Measurements from ENCODE around the gene OVAAL.

OVAAL gene

DNA sequence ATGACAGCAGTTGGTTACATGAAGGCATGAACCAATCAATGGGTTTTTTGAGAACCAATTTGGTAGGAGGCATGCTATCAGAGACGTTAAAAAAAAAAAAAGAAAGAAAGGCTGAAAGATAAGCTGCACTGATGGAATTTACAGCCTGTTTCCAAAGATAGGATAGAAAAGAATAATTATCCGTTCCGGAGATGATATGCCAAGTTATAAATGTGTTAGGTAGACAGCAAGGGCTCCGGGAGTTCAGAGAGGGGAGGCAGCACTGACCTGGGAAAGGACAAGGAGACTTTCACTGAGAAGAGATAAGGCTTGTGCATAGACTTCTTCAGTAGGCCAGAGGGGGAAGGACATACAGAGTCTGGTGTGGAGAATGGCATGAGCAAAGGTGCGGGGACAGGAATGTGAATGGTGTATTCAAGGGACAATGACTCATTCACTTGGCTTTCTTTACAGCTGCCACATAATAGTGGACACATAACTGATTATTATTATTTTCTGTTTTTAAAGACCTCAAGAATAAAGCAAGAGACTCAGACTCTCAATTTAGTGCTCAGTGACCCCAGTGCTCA, 31.6 kb upstream of the OVAAL start:
- no peaks in the 10 kb centered on the region for H3K9me3 ChIP-seq (ENCODE audit: control insufficient read depth, low read depth, low read length)
- no peak overlapping the region for H3K9ac ChIP-seq (ENCODE audit: low read length)
- H3K27me3 ChIP-seq (ENCODE audit: control insufficient read depth, insufficient read depth, low read length) = no peaks in the 10 kb centered on the region
- H3K27ac ChIP-seq (ENCODE audit: low read length) = no peak overlapping the region
- peaks cover 12% of the 10 kb centered on the region for H3K4me1 ChIP-seq (ENCODE audit: control insufficient read depth, low read depth, low read length)
- H3K36me3 ChIP-seq (ENCODE audit: control insufficient read depth, low read depth, low read length) = no peaks in the 10 kb centered on the region
- no peak overlapping the region for H3K4me3 ChIP-seq (ENCODE audit: low read length)

DNA sequence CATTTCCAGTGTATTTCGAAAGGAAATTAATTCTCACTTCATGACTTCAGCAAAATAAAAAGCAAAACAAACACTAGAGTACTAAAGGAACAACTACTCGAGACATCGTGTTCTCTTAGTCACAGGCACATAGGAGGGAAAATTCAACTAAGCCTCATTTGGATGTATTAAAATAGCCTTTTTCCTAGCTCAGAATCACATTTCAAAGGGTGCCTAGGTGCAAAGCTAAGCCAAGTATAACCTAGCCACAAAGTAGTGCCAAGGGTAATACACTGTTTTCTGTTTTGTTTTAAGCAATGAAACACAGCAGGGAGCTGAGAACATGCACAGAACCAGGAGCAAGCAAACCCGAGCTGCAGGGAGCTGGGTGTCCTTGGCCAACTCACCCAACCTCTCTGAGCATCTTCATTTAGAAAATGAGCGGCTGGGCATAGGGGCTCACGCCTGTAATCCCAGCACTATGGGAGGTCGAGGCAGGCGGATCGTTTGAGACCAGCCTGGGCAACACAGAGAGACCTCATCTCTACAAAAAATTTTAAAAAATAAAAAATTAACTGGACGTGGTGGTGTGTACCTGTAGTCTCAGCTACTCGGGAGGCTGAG, 29.8 kb upstream of the OVAAL start:
- Histone ChIP-seq H3K9ac (ENCODE audit: low read length) (no peak overlapping the region), H3K27ac (ENCODE audit: low read length) (no peak overlapping the region), H3K4me1 (ENCODE audit: control insufficient read depth, low read depth, low read length) (peaks cover 6% of the 10 kb centered on the region), H3K27me3 (ENCODE audit: control insufficient read depth, insufficient read depth, low read length) (no peaks in the 10 kb centered on the region), H3K4me3 (ENCODE audit: low read length) (no peak overlapping the region), H3K9me3 (ENCODE audit: control insufficient read depth, low read depth, low read length) (no peaks in the 10 kb centered on the region), H3K36me3 (ENCODE audit: control insufficient read depth, low read depth, low read length) (no peaks in the 10 kb centered on the region)

DNA sequence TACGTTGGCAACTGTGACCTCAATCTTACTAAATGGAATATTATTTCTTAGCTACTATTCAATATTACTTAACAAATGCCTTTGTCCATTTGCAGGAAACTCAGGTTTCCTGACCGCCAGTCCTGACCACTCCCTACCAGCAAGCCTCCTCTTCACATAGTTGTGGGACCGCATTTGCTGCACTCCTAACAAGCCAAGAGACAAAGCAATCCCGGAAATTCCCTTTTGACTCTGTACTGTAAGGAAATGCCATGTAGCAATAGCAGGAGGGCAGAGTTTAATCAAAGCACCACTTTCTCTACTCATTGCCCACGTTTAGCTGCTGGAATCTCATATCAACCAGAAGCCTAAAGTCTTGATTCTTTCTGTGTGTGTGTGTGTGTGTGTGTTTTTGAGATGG, 28.3 kb upstream of the OVAAL start:
- H3K9ac ChIP-seq (ENCODE audit: low read length) = no peak overlapping the region
- H3K4me1 ChIP-seq (ENCODE audit: control insufficient read depth, low read depth, low read length) = peaks cover 6% of the 10 kb centered on the region
- no peak overlapping the region for H3K4me3 ChIP-seq (ENCODE audit: low read length)
- no peaks in the 10 kb centered on the region for H3K9me3 ChIP-seq (ENCODE audit: control insufficient read depth, low read depth, low read length)
- H3K27ac ChIP-seq (ENCODE audit: low read length) = peak overlapping the region; percentile 28
- no peaks in the 10 kb centered on the region for H3K27me3 ChIP-seq (ENCODE audit: control insufficient read depth, insufficient read depth, low read length)
- no peaks in the 10 kb centered on the region for H3K36me3 ChIP-seq (ENCODE audit: control insufficient read depth, low read depth, low read length)

DNA sequence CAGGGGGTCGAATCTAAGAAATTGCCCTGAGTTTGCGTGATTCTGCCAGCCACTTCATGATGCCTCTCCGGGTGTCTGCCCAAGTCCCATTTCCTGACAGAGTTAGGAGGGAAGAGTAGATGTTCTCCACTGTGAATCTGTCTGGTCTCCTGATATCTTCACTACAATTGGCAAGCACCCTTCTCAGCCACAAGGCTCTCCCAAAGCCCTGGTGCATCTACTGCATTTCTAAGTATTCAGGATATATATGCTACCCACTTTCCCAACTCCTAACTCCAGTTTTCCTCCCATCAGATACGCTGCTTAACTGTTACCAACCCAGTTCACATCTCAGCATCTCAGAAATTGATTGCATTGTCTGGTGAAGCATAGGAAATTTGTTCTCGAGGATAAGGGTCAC, 25.9 kb upstream of the OVAAL start:
- H3K27ac ChIP-seq (ENCODE audit: low read length) = no peak overlapping the region

DNA sequence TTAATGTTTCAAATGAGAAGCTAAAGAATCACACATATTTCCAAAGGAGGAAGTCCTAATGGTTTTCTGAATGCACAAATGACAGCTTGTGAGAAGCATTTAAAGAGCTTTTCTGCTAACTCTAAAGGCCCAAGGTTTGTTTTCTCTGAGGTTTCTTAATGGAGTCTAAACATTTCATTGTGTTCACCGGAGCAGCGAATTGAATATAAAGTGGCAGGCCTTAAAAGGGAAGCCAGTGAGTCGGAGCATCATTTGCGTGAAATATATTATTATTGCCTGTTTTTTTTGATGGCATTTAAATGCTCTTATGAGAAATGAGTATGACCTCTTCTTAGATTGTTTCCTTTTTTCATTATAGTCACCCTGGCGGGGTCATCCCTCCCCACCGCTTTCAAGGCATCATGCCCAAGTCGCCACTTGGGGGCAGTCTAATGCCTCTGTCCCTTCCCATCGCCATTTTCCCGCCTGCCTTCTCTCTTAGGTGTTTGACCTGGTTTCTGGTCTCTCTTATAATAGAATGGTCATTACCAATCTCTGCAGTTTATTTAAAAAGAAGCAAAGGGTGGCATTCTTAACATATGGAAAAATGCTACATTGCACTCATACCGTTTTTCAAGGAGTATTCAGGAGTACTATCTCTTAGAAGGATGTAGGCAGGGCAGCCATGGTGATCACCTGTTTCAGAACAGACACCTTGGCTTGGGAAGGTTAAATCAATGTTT, 25.3 kb upstream of the OVAAL start:
- Histone ChIP-seq H3K9ac (ENCODE audit: low read length) (no peak overlapping the region), H3K9me3 (ENCODE audit: control insufficient read depth, low read depth, low read length) (no peaks in the 10 kb centered on the region), H3K4me3 (ENCODE audit: low read length) (no peak overlapping the region), H3K27ac (ENCODE audit: low read length) (no peak overlapping the region), H3K4me1 (ENCODE audit: control insufficient read depth, low read depth, low read length) (peaks cover 6% of the 10 kb centered on the region), H3K27me3 (ENCODE audit: control insufficient read depth, insufficient read depth, low read length) (no peaks in the 10 kb centered on the region), H3K36me3 (ENCODE audit: control insufficient read depth, low read depth, low read length) (no peaks in the 10 kb centered on the region)

More for the DNA sequence above, 25.9 kb upstream of the OVAAL start:
- Histone ChIP-seq H3K9ac (ENCODE audit: low read length) (no peak overlapping the region), H3K4me3 (ENCODE audit: low read length) (no peak overlapping the region), H3K9me3 (ENCODE audit: control insufficient read depth, low read depth, low read length) (no peaks in the 10 kb centered on the region), H3K4me1 (ENCODE audit: control insufficient read depth, low read depth, low read length) (peaks cover 6% of the 10 kb centered on the region), H3K27me3 (ENCODE audit: control insufficient read depth, insufficient read depth, low read length) (no peaks in the 10 kb centered on the region), H3K36me3 (ENCODE audit: control insufficient read depth, low read depth, low read length) (no peaks in the 10 kb centered on the region)

DNA sequence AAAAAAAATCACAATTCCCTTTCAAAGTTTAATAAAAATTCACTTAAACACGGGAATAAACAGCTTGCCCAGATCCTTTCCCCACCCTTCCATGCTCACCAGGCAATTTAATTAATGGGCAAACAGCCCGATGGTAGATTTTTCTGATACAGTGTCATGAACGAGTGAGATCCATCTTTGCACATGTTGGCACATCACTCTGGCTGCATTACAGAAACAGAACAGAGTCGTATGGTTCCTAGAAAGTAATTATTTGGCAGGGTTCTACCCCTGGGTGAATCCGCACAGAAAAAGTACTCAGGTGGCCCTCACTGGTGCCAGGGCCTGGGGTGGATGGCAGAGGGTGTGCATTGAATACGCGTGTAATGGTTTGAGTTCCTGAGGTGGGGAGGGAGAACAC, 24.6 kb upstream of the OVAAL start:
- Histone ChIP-seq H3K9ac (ENCODE audit: low read length) (no peak overlapping the region), H3K36me3 (ENCODE audit: control insufficient read depth, low read depth, low read length) (no peaks in the 10 kb centered on the region), H3K4me3 (ENCODE audit: low read length) (no peak overlapping the region), H3K4me1 (ENCODE audit: control insufficient read depth, low read depth, low read length) (peaks cover 6% of the 10 kb centered on the region), H3K27me3 (ENCODE audit: control insufficient read depth, insufficient read depth, low read length) (no peaks in the 10 kb centered on the region), H3K27ac (ENCODE audit: low read length) (no peak overlapping the region), H3K9me3 (ENCODE audit: control insufficient read depth, low read depth, low read length) (no peaks in the 10 kb centered on the region)

DNA sequence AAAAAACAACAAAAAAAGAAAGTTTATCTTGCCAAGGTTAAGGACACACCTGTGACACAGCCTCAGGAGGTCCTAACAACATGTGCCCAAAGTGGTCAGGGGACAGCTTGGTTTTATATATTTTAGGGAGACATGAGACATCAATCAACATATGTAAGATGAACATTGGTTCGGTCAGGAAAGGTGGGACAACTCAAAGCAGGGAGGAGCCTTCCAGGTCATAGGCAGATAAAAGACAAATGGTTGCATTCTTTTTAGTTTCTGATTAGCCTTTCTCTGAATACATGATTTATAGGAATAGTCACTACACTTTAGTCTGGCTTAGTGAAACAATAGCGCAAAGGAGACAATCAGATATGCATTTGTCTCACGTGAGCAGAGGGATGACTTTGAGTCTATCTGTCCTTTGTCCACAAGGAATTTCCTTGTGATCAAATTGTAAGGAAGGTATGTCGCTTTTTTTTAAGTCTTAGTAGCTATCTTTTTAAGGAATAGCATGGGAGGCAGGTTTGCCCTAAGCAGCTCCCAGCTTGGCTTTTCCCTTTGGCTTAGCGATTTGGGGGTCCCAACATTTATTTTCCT, 23.3 kb upstream of the OVAAL start:
- H3K36me3 ChIP-seq (ENCODE audit: control insufficient read depth, low read depth, low read length) = no peaks in the 10 kb centered on the region
- H3K9me3 ChIP-seq (ENCODE audit: control insufficient read depth, low read depth, low read length) = no peaks in the 10 kb centered on the region
- peaks cover under 1% of the 10 kb centered on the region for H3K4me1 ChIP-seq (ENCODE audit: control insufficient read depth, low read depth, low read length)
- H3K9ac ChIP-seq (ENCODE audit: low read length) = no peak overlapping the region
- H3K27me3 ChIP-seq (ENCODE audit: control insufficient read depth, insufficient read depth, low read length) = no peaks in the 10 kb centered on the region
- H3K4me3 ChIP-seq (ENCODE audit: low read length) = no peak overlapping the region
- H3K27ac ChIP-seq (ENCODE audit: low read length) = no peak overlapping the region

DNA sequence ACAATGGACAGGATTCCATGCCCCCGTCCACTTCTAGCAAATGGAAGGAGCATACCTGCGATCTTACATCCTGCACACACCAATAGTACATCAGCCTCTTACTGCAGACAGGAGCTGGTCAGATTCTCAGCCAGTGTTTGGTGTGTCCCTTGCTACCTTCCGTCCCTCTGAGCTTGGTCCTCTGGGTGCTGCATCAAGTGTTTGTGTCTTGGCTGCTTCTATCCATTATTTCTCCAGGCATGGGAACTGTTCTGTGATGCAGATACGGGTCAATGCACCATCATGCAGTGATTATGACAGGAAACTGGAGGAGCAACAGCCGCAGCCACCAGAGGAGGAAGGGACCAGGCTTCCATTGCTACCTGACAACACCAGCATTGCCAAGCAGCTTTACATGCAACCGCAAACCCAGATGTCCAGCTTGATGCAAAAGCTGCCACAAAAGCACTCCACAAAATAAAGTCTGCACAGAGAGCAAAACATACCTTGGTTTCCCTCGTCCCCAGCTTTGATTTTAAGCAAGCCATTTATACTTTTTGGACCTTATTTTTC, 21.9 kb upstream of the OVAAL start:
- no peak overlapping the region for H3K27ac ChIP-seq (ENCODE audit: low read length)
- H3K4me1 ChIP-seq (ENCODE audit: control insufficient read depth, low read depth, low read length) = peaks cover 2% of the 10 kb centered on the region
- H3K4me3 ChIP-seq (ENCODE audit: low read length) = no peak overlapping the region

DNA sequence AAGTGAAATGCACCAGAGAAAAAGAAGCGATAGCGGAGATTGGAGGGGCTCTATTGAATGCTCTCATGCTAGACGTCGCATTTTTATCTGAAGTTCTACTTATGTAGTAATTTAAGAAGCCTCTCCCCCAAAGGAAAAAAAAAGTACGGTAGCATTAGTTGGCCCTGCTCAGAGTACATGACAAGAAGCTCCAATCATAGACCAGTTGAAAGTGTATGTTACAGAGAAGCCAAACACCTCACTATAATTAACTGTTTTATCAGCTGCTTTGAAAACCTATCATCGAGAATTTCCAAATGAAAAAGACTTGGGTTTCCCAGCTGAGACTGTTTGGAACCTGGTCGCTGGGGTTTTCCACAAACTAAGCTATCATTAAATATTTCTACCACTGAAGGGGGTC, 19.6 kb upstream of the OVAAL start:
- Histone ChIP-seq H3K27me3 (ENCODE audit: control insufficient read depth, insufficient read depth, low read length) (no peaks in the 10 kb centered on the region), H3K27ac (ENCODE audit: low read length) (no peak overlapping the region), H3K9ac (ENCODE audit: low read length) (no peak overlapping the region), H3K36me3 (ENCODE audit: control insufficient read depth, low read depth, low read length) (no peaks in the 10 kb centered on the region), H3K9me3 (ENCODE audit: control insufficient read depth, low read depth, low read length) (no peaks in the 10 kb centered on the region), H3K4me1 (ENCODE audit: control insufficient read depth, low read depth, low read length) (peaks cover 12% of the 10 kb centered on the region), H3K4me3 (ENCODE audit: low read length) (no peak overlapping the region)

More for the DNA sequence above, 21.9 kb upstream of the OVAAL start:
- Histone ChIP-seq H3K9me3 (ENCODE audit: control insufficient read depth, low read depth, low read length) (no peaks in the 10 kb centered on the region), H3K27me3 (ENCODE audit: control insufficient read depth, insufficient read depth, low read length) (no peaks in the 10 kb centered on the region), H3K36me3 (ENCODE audit: control insufficient read depth, low read depth, low read length) (no peaks in the 10 kb centered on the region), H3K9ac (ENCODE audit: low read length) (no peak overlapping the region)

DNA sequence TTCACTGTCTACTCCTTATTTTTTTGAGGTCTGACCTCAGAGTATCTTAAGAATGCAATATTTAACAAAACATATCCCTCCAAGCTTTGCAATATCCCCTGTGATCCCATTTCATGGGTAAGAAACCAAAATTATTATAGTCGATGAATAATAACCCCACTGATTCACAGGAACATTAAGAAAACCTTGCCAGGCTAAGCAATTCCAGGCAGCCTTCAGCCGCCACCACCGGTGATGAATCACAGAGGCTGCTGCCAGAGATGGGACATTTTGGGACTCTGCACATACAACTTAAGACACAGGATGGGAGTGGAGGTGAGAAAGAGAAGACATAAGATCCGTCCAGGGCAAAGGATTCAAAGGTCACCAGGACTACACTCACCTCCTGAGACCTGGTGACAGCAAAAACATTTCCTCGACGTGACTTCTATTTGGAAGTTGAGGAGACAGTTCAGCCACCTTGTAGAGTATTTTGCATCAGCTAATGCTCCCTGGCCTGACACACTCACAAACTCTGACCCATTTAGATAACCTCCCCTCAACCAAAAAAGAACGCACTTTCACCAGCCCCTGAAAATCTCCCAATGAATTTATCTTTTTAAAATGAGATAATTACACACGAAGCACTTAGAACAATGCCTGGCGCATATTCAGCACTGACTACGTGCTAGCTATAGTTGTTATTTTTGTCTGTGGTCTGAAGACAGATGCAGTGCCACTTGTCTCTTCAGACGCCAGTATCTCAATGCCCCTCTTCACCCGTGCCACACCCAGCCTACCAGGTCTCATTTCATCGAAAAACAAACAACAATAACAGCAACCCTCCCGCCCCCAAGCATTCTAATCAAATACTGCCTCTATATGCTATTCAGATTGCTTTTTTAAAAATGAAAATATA, 17.8 kb upstream of the OVAAL start:
- Histone ChIP-seq H3K27me3 (ENCODE audit: control insufficient read depth, insufficient read depth, low read length) (no peaks in the 10 kb centered on the region), H3K9ac (ENCODE audit: low read length) (no peak overlapping the region), H3K36me3 (ENCODE audit: control insufficient read depth, low read depth, low read length) (no peaks in the 10 kb centered on the region), H3K4me3 (ENCODE audit: low read length) (no peak overlapping the region), H3K27ac (ENCODE audit: low read length) (no peak overlapping the region), H3K9me3 (ENCODE audit: control insufficient read depth, low read depth, low read length) (no peaks in the 10 kb centered on the region), H3K4me1 (ENCODE audit: control insufficient read depth, low read depth, low read length) (peaks cover 12% of the 10 kb centered on the region)
